Ectodermal cell (in vitro differentiated cells): Measurements from ENCODE around the gene RRBP1.

Experiments
- H3K27ac ChIP-seq: 2 replicates; pipeline ENCODE4 v1.7.0; 2013; ENCODE audit warnings: mild to moderate bottlenecking, low read depth, low read length; ENCODE audit not compliant: insufficient read depth, poor library complexity, severe bottlenecking
- H3K27me3 ChIP-seq: 2 replicates; pipeline ENCODE4 v1.7.0; 2013; ENCODE audit warnings: mild to moderate bottlenecking, low read length; ENCODE audit not compliant: insufficient read depth, control insufficient read depth, poor library complexity, severe bottlenecking
- H3K36me3 ChIP-seq: one replicate; pipeline ENCODE4 v1.7.0; 2013; ENCODE audit warnings: low read length; ENCODE audit not compliant: control insufficient read depth, insufficient read depth
- H3K4me1 ChIP-seq: one replicate; pipeline ENCODE4 v1.7.0; 2013; ENCODE audit warnings: low read length; ENCODE audit not compliant: control insufficient read depth, insufficient read depth
- H3K4me3 ChIP-seq: 2 replicates; pipeline ENCODE4 v1.7.0; 2013; ENCODE audit warnings: low read depth, low read length, control low read depth; ENCODE audit not compliant: insufficient read depth
- H3K9me3 ChIP-seq: 2 replicates; pipeline ENCODE4 v1.7.0; 2013; ENCODE audit warnings: mild to moderate bottlenecking, low read length, moderate library complexity; ENCODE audit not compliant: control insufficient read depth
- WGBS, 2 experiments: methylation state at CpG; one replicate each; pipeline ENCODE4 v1.1.7; 2013; ENCODE audit warnings: missing lambda C conversion rate in 2 of 2; 5-methylcytosine and 5-hydroxymethylcytosine counted together

The RRBP1 gene

DNA sequence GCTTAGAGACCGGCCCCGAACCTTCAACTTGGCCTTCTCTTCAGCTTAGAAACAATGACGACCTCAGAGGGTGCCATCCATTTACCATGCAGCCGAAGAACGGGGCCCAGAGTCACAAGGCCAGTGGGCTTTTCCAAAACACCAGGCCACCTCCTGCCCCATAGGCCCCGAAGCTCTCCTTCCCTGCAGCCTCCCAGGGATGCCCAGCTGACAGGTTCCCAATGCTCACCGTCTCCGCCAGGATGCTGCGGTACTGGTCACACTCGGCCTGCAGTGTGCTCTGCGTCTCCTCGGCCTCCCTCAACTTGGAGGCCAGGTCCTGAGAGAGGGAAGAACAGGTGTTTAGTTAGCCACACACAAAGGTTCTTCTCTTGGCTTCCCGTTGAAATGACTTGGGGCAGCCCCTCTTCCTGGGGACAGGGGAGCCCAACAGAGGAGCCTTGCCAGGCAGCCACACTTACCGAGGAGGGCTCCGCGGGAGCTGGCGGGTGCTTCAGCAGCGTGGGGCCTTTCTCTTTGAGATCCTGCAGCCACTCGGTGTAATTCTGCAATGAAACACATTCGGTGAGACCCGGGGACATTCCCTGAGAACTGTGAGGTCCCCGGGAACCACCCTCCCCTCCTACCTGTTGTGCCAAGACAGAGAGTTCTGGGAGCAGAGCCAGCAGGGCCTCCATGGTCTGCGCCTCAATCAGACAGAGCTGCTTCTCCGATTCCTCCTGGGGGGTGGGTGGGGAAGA is 60.6 kb downstream of the RRBP1 start:
- 96% methylated on average over 24 of the region's 24 CpGs for WGBS, 2 experiments
- Histone ChIP-seq H3K4me3 (no peak overlapping the region), H3K4me1 (no peaks in the 10 kb centered on the region), H3K27me3 (no peaks in the 10 kb centered on the region), H3K9me3 (no peaks in the 10 kb centered on the region), H3K36me3 (peaks cover 11% of the 10 kb centered on the region), H3K27ac (no peak overlapping the region)

DNA sequence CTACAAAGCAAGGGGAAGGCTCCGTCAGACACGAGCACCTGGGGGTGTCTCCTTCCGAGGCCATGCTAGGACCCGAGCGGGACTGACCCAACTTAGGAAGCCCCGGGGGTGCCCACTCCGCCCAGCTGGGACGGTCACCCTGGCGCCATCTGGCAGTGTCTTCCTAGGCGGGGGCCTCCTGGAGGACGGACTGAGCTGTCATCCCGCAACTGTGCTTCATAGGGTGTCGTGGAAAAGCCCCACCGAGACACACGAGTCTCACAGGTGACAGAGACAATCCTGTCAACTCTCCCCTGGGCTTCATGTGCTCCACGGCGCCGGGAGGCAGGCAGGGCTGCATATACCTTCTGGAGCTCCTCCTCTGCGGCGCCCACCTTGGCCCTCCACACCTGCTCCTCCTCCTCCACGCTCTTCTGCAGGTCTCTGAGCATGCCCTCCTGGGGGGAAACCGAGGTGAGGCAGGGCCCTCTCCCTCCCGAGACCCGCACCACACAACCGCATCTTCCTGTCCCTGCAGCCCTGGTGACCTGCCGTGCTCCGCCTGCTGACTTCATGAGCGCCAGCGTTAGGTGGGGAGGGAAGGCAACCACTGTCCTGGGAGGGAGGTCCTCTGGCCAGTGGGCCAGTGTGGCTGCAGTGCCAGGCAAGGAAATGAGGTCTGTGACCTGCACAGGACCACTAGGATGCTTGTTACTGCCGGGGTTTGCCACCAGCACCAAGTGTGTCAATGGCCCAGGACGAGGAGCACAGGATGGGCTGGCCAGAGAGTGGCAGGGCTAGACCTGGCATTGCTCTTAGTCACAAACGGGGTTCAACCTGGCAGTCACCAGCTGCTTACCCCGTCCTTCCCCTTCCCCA is 61.4 kb downstream of the RRBP1 start:
- peaks cover 11% of the 10 kb centered on the region for H3K36me3 ChIP-seq
- H3K27me3 ChIP-seq = no peaks in the 10 kb centered on the region
- WGBS, 2 experiments = 94 to 95% methylated on average over 33 of the region's 33 CpGs
- no peak overlapping the region for H3K27ac ChIP-seq
- no peaks in the 10 kb centered on the region for H3K9me3 ChIP-seq
- H3K4me1 ChIP-seq = no peaks in the 10 kb centered on the region
- H3K4me3 ChIP-seq = no peak overlapping the region

DNA sequence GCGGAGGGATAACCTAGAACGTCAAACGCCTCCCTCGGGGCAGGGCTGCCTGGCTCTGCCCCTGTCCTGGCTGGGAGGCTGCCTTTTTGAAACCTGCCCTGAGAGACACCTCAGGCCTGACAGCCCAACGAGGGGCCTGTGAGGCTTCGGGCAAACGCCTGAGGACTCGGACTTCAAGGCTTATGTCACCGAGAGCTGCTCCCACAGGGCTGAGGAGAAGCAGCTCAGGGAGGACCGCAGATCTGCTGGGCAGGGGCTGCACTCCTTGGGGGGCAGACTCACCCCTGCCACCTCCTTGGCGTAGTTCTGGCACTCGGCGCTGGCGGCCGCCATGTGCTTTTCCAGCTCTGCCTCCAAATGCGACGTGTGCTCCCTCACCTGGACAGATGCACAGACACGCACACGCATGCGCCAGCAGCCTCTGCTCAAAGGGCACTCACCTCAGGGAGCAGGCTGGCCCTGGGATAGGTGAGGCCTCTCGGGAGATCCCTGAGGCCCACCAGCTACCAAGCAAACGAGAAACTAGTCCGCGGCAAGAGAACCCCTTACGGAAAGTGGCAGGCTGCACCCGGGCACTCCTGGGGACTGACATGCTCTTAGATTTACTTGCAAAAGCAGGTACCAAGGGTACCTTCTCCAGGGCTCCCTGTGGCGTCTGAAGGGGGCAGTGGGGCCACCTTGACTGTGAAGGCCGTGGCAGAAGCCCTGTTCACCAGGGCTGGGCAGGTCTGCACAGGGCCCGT is 62.5 kb downstream of the RRBP1 start:
- Histone ChIP-seq H3K4me1 (peaks cover 3% of the 10 kb centered on the region), H3K9me3 (no peaks in the 10 kb centered on the region), H3K27me3 (no peaks in the 10 kb centered on the region), H3K4me3 (no peak overlapping the region), H3K36me3 (peaks cover 11% of the 10 kb centered on the region), H3K27ac (no peak overlapping the region)
- 87 to 88% methylated on average over 29 of the region's 29 CpGs for WGBS, 2 experiments

DNA sequence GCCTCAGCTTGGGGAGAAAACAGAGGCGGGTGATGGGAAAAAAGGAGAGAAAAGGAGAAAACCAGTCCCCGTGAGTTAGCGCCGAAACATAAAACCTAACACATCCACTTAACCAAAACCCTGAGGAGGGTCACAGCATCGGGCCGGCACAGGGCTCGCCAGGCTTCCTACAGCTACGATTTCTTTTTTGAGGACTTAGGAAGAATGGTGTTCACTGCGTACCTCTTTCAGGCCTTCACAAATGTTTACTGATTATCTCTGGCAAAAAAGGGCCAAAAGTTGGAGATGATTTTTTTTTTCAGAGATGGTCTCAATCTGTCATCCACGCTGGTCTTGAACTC is 63.4 kb downstream of the RRBP1 start:
- Histone ChIP-seq H3K36me3 (peaks cover 11% of the 10 kb centered on the region), H3K4me1 (peaks cover 6% of the 10 kb centered on the region), H3K27ac (no peak overlapping the region), H3K4me3 (no peak overlapping the region), H3K27me3 (no peaks in the 10 kb centered on the region), H3K9me3 (no peaks in the 10 kb centered on the region)
- WGBS, 2 experiments = 91 to 93% methylated on average over 8 to 10 of the region's 10 CpGs

DNA sequence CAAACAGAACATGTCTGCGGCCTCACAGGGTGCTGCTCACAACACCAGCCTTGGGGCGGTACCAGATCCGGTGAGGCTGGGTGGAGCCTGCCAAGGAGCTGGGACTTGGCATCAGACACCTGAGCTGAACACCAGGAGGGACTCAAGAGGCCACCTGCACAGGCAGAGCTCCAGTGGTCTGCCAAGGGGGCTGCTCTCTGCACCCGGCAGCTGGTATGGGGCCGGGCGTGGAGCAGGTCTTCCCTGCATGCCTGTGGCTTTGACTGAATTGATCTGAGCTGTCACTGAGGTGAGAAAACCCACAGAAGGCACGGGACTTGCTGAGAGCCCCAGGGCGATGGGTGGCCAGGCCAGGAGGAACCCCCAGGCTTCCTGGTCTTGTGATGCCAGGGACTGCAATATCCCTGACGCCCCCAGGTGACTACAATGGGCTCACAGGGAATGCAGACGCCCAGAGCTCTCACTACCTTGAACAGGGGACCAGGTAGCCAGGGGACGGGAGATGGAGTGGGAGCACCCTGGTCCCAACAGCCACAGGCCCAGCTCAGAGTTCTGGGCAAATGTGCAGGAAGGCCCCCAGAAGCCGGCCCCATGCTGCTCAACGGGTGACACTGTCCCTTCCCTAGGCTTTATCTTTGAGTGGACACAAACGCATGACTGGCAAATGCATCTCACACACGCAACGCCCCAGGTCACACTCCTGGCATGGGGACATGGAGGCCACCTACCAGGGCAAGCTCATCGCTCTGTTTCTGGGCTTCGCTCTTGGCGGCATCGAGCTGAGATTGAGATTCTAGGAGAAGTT is 64.0 kb downstream of the RRBP1 start:
- 94 to 95% methylated on average over 20 of the region's 20 CpGs for WGBS, 2 experiments
- no peak overlapping the region for H3K27ac ChIP-seq
- no peaks in the 10 kb centered on the region for H3K27me3 ChIP-seq
- H3K4me3 ChIP-seq = no peak overlapping the region
- no peaks in the 10 kb centered on the region for H3K9me3 ChIP-seq
- peaks cover 6% of the 10 kb centered on the region for H3K4me1 ChIP-seq
- H3K36me3 ChIP-seq = peaks cover 11% of the 10 kb centered on the region

DNA sequence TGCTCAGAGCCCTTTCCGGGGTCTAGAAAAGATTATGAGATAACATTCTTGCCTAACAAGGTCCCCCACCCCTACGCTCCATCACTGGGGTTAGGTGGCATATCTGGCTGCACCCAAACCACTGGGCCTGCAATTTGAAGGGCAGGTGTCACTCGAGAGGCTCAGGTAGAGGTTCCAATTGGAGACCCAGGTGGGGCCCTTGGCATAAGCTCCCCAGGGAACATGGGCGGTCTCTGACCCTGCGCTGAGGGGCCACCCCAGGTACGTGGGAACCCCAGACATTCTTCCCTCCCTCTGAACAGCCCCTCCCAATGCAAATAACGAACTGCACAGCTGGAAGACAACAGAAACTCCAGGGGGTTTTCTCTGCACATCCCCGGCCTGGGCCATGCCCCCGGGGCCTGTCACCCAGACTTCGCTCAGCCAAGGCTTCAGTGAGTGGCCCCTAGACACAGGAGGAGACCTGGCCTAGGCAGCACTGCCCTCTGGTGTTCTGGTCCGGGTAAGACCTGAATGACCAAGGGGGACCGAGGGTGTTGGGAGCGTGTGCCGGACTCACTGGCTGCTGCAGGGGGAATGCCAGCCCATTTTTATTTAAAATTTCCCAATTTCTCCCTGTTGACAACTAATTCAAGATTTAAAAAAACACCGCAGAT is 64.7 kb downstream of the RRBP1 start:
- H3K9me3 ChIP-seq = no peaks in the 10 kb centered on the region
- peaks cover 6% of the 10 kb centered on the region for H3K4me1 ChIP-seq
- WGBS, 2 experiments = 74 to 75% methylated on average over 15 of the region's 15 CpGs
- peaks cover 11% of the 10 kb centered on the region for H3K36me3 ChIP-seq
- H3K4me3 ChIP-seq = no peak overlapping the region
- no peaks in the 10 kb centered on the region for H3K27me3 ChIP-seq
- no peak overlapping the region for H3K27ac ChIP-seq

DNA sequence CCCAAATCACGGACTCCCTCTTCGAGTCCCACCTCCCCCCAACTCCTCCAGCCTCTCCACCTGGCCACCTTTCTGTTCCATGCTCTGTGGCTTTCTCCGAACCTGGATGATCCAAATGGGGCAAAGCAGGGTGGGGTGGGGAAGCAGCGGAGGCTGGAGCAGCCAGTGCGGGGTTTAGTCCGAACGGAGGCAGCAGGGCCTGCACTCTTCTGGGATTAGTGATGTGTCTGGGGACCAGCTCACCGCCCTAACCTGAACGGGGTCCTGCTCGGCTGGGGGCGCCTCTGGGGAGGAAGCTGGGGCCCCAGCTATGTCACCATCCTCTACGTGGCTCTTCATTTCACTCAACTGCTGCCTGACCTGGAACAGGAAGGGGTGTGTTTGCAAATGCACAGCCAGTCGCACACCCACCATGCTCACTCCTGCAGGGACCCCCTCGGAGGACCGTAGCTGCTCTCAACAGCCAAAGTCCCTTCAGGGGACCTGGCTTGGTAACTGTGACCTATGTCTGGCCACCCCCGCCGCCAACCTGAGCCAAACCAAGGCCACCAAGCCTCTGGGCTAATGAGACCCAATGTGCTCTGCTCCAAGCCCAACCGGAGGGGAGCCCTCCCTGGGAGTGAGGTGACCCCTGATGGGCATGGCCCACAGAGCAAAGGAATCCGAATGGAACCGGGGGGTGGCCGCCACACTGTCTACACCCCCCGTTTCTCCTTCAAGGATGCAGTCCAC is 65.4 kb downstream of the RRBP1 start:
- WGBS, 2 experiments = 90 to 91% methylated on average over 22 of the region's 22 CpGs
- no peak overlapping the region for H3K27ac ChIP-seq
- H3K27me3 ChIP-seq = no peaks in the 10 kb centered on the region
- peaks cover 11% of the 10 kb centered on the region for H3K36me3 ChIP-seq
- H3K4me3 ChIP-seq = no peak overlapping the region
- H3K9me3 ChIP-seq = no peaks in the 10 kb centered on the region
- peaks cover 6% of the 10 kb centered on the region for H3K4me1 ChIP-seq

DNA sequence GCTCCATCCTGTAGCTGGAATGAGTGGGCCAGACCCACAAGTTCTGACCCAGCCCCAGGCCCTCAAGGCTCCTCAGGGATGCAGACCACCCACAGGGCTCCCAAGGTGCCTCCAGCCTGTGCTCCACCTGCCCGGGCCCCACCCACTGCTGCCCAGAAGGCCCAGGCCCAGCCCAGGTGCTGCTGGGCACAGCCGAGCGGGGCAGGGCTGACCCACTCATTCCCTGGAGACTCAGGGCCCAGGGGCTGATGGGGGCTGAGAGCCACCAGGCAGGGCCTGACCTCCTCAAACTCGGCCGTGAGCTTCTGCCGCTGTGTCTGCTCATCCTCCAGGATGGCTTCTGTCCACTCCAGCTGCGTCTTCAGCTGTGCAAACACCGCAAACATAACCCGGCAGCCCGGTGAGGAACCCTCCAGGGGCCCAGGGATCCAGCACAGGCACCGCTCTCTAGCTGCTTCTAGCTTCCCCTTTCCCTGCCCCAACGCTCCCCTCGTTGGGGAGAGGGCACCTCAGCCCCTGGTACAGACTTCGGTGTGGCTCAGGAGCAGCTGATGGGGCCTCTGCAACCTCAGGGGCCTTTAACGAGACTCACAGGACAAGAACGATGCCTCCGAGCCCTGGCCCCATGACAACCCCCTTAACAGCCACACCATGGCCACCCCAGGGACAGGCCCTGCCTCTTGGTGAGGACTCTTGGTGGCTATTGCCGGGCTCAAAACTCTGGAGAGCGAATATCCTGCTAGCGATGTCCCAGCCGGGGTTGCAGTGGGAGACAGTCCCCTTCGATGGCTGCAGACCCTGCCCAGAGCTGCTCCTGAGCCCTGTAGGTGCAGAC is 66.2 kb downstream of the RRBP1 start:
- peaks cover 6% of the 10 kb centered on the region for H3K4me1 ChIP-seq
- no peak overlapping the region for H3K27ac ChIP-seq
- 81 to 82% methylated on average over 22 of the region's 22 CpGs for WGBS, 2 experiments
- no peak overlapping the region for H3K4me3 ChIP-seq
- no peaks in the 10 kb centered on the region for H3K27me3 ChIP-seq
- H3K36me3 ChIP-seq = peaks cover 11% of the 10 kb centered on the region
- H3K9me3 ChIP-seq = no peaks in the 10 kb centered on the region
